GM19324 (cell line): ENCODE measurements around the gene WNT3.
"Not testable (repeated sequence)": the region's sequence is repeated elsewhere in the genome, so short reads cannot be mapped to it uniquely, and the experiment has no call there.

Source experiments
- ATAC-seq: cut with Tn5 transposase; IDR thresholded peaks from one replicate; pipeline ENCODE4 v1.9.1; 2021; ENCODE audit warnings: mild to moderate bottlenecking, moderate library complexity; ENCODE audit not compliant: unreplicated experiment, low FRiP score

Gene WNT3

GRCh38 chr17:46818316-46818928 is at the start of gene WNT3:
TSS of gene WNT3 (minus strand) at chr17:46818692. CDS start at chr17:46818597, 95 bp downstream.
- no peak for ATAC-seq

- ATAC-seq, result no peak
Measured at GRCh38 chr17:46866747-46867146, 48.3 kb upstream of the WNT3 start.

GRCh38 chr17:46866325-46866724 is 47.8 kb upstream of the WNT3 start:
- no peak for ATAC-seq

GRCh38 chr17:46865100-46865499 is 46.6 kb upstream of the WNT3 start:
- ATAC-seq, result no peak

- no peak for ATAC-seq
Measured at GRCh38 chr17:46863383-46864121, 45.1 kb upstream of the WNT3 start.

- no peak for ATAC-seq
Measured at GRCh38 chr17:46862949-46863348, 44.5 kb upstream of the WNT3 start.

GRCh38 chr17:46859996-46860395 is 41.5 kb upstream of the WNT3 start:
- no peak for ATAC-seq

- ATAC-seq, result no peak
Measured at GRCh38 chr17:46857600-46857999, 39.1 kb upstream of the WNT3 start.

GRCh38 chr17:46854948-46855347 is 36.5 kb upstream of the WNT3 start:
- no peak for ATAC-seq

- ATAC-seq, result no peak
Measured at GRCh38 chr17:46854515-46854914, 36.0 kb upstream of the WNT3 start.

GRCh38 chr17:46853896-46854444 is 35.5 kb upstream of the WNT3 start:
- ATAC-seq, result no peak

- no peak for ATAC-seq
Measured at GRCh38 chr17:46851029-46851741, 32.7 kb upstream of the WNT3 start, which contains the start of gene WNT9B. TSS of gene WNT9B (plus strand) at chr17:46851583. CDS start at chr17:46851639, 56 bp downstream.

- ATAC-seq, result no peak
Measured at GRCh38 chr17:46850688-46851028, 32.2 kb upstream of the WNT3 start.

GRCh38 chr17:46848534-46848933 is 30.0 kb upstream of the WNT3 start:
- no peak for ATAC-seq

GRCh38 chr17:46847204-46848191 is 29.0 kb upstream of the WNT3 start:
- no peak for ATAC-seq

- no peak for ATAC-seq
Measured at GRCh38 chr17:46842835-46843234, 24.3 kb upstream of the WNT3 start.

- ATAC-seq, result no peak
Measured at GRCh38 chr17:46841561-46842379, 23.3 kb upstream of the WNT3 start.

- ATAC-seq, result not testable (repeated sequence)
Measured at GRCh38 chr17:46840596-46840995, 22.1 kb upstream of the WNT3 start.

GRCh38 chr17:46839211-46839610 is 20.7 kb upstream of the WNT3 start:
- ATAC-seq, result no peak
